ENCODE results near the gene TRIM27. TPM values are rescaled to one million over a fixed set of nuclear protein-coding genes. Genes with fewer than 3 reads are reported as not detected.

The TRIM27 gene
- total RNA-seq, 2 donors from 2014 or later: 61.9 to 86.2 TPM

DNA sequence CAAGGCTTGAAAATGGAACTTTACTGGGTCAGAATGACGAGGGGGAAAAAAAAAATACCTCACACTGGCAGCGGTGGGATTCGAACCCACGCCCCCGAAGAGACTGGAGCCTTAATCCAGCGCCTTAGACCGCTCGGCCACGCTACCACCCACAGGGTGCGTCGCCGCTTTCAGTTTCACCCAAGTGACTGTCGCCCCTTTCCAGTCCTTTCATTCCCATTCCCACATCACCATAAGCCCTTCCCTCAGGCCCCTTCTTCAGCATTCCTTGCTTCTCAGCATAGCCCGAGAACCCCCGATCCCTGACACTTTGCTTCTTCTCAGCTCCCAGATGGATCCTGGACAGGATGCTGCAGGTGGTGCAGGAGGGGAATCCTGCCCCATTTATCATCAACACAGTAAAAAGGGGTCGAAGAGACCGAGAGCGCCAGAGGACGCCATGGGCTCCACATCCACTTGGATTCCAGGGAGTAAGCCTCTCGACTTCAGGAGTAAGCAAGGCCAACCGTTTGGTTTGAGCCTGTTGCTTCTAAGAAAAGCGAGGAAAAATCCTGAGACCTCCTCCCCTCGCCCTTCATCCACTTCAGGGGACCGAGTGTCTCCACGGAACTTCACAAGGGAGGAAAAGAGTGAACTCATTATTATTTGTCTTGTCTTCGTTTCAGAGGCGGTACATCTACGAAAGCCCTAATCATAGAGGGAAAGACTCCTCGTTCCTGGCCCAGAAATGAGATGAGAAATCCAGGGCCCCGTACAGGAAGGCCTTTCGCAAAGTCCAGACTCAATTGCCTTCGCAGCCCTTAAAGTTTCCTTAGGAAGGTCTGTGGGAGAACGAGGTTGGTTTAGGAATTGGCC lies 20.0 kb upstream of the TRIM27 start:
- peaks cover 6 to 7% of the 10 kb centered on the region in 2 donors for H3K4me1 ChIP-seq (ENCODE audit: control insufficient read depth in 1 of 2, low read depth in 2 of 2)
- no peaks in the 10 kb centered on the region for H3K36me3 ChIP-seq
- TF ChIP-seq, protein P1, sequence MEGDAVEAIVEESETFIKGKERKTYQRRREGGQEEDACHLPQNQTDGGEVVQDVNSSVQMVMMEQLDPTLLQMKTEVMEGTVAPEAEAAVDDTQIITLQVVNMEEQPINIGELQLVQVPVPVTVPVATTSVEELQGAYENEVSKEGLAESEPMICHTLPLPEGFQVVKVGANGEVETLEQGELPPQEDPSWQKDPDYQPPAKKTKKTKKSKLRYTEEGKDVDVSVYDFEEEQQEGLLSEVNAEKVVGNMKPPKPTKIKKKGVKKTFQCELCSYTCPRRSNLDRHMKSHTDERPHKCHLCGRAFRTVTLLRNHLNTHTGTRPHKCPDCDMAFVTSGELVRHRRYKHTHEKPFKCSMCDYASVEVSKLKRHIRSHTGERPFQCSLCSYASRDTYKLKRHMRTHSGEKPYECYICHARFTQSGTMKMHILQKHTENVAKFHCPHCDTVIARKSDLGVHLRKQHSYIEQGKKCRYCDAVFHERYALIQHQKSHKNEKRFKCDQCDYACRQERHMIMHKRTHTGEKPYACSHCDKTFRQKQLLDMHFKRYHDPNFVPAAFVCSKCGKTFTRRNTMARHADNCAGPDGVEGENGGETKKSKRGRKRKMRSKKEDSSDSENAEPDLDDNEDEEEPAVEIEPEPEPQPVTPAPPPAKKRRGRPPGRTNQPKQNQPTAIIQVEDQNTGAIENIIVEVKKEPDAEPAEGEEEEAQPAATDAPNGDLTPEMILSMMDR (IDR thresholded peaks at IDR 0.05): no peak
- H3K4me3 ChIP-seq: peak overlapping the region; percentile 86
- DNase-seq (ENCODE audit: low spot score) (no peak), ATAC-seq (ENCODE audit: insufficient number of reproducible peaks, low FRiP score, low read depth) (no peak)
- no peaks in the 10 kb centered on the region for H3K9me3 ChIP-seq
- no peaks in the 10 kb centered on the region for H3K27me3 ChIP-seq (replicated peaks; ENCODE audit: insufficient read depth)
- peak overlapping the region; percentile 78 to 84 for H3K27ac ChIP-seq

DNA sequence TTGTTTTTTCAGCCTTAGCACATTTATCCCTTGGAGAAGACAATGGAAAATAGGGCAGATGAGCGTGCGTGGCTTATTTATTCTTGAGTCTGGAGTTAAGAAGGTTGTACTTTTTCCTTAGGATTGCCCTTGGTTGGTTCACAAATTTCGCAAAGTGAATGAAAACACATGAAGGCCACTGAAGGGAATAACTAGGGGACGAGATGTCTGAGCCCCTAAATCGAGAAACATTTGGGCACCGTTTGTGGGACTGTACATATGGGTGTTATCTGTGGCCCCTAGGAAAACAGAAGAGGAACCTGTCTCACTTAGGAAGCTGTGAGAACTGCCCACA lies 19.4 kb upstream of the TRIM27 start:
- Histone ChIP-seq H3K27me3 (replicated peaks; ENCODE audit: insufficient read depth) (no peaks in the 10 kb centered on the region), H3K4me1 (ENCODE audit: control insufficient read depth in 1 of 2, low read depth in 2 of 2) (peaks cover 6 to 7% of the 10 kb centered on the region in 2 donors), H3K27ac (peak overlapping the region in 1 of 2 donors; percentile 84), H3K4me3 (peak overlapping the region; percentile 86), H3K9me3 (no peaks in the 10 kb centered on the region), H3K36me3 (no peaks in the 10 kb centered on the region)
- DNase-seq (ENCODE audit: low spot score): no peak
- TF ChIP-seq, protein P1 (IDR thresholded peaks at IDR 0.05): no peak
- no peak for ATAC-seq (ENCODE audit: insufficient number of reproducible peaks, low FRiP score, low read depth)

DNA sequence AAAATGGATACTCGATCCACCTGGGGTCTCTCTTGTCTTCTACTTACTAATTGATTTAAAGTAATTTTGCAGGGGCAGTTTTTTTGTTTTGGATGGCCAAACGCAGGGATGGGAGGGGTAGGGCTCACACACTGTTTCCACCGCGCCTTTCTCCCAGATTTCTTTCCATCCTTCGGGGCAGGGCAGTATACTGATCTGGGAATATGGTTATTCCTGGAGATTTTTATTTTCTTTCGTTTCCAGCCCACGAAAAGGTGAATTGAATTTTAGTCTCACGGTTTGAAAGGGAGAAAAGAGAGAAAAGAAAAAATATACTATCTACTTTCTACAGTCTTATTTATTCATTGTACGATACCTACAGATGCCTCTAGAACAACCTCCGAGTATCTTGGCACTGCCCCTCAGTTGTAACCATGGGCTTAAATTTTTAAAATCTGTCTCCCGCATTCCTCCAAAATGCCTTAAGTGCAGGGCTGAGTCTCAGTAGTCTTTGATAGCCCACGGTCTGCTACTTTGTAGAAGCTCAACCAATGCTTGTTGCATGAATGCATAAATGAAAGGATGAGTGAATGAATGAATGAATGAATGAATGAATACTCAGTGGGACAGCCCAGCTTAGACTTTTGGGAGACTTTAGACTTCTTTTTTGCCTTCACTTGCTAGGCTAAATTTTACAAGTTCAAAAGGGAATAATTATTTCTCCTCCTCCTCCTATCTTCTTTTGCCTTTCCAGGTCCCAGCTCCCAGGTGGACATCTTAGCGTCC lies 18.1 kb upstream of the TRIM27 start:
- Histone ChIP-seq H3K4me1 (ENCODE audit: control insufficient read depth in 1 of 2, low read depth in 2 of 2) (peaks cover 6 to 7% of the 10 kb centered on the region in 2 donors), H3K36me3 (no peaks in the 10 kb centered on the region), H3K9me3 (no peaks in the 10 kb centered on the region), H3K4me3 (peak overlapping the region; percentile 81), H3K27me3 (replicated peaks; ENCODE audit: insufficient read depth) (no peaks in the 10 kb centered on the region), H3K27ac (peak overlapping the region; percentile 84 to 91)
- no peak for ATAC-seq (ENCODE audit: insufficient number of reproducible peaks, low FRiP score, low read depth)
- no peak for DNase-seq (ENCODE audit: low spot score)
- TF ChIP-seq, protein P1 (IDR thresholded peaks at IDR 0.05): no peak

DNA sequence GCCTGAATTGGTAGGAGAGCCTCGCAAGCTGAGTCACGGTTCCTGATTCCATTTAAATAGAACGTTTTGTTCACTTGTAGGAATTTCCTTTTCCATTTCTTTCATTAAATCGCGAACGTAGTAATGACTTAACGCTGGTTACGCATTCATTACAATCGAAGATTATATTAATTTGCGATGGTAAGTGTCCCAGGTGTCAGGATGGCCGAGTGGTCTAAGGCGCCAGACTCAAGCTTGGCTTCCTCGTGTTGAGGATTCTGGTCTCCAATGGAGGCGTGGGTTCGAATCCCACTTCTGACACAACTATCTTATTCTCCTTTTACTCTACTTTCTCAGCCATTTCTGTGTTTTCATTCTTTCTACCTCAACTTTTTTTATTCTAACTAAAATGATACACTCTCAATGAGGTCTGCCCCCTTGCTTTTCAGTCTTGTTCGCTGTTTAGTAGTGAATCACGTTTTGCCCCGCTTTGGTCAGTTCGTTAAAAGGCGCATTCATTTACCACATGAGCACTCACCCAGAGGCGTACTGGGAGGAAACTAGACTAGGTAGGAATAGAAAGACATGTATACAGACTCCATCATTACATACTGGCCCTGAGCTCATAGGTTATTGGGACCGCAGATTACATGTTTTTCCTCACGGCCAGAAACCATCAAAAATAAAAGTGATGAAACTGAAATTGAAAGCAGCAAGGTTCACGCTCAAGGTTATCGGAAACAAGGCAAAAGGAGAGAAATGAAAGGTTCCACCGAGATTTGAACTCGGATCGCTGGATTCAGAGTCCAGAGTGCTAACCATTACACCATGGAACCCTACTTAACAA lies 17.3 kb upstream of the TRIM27 start:
- Histone ChIP-seq H3K36me3 (no peaks in the 10 kb centered on the region), H3K9me3 (no peaks in the 10 kb centered on the region), H3K27me3 (replicated peaks; ENCODE audit: insufficient read depth) (no peaks in the 10 kb centered on the region), H3K4me1 (ENCODE audit: control insufficient read depth in 1 of 2, low read depth in 2 of 2) (peaks cover 6 to 7% of the 10 kb centered on the region in 2 donors), H3K27ac (peak overlapping the region; percentile 84 to 91), H3K4me3 (peak overlapping the region; percentile 81)
- peak; percentile 70 for ATAC-seq (ENCODE audit: insufficient number of reproducible peaks, low FRiP score, low read depth)
- DNase-seq (ENCODE audit: low spot score): peak; percentile 32
- TF ChIP-seq, protein P1 (IDR thresholded peaks at IDR 0.05): no peak

Data from thoracic aorta (tissue), 2 donors.